PC-3 (cell line): ENCODE data around the gene ADRM1. TPM values are rescaled to one million over a fixed set of nuclear protein-coding genes. Genes with fewer than 3 reads are reported as not detected.
A peak's percentile ranks its signal among the peaks of the same experiment; 100 is the strongest.

ENCODE experiments used
- ATAC-seq: fragments of 200-7000 bp; cut with Tn5 transposase; 2 replicates; pipeline ENCODE4 v1.9.1; 2020; ENCODE audit warnings: mild to moderate bottlenecking, moderate library complexity
- BruUV-seq: library from RNA; stranded (reverse); fragments of 400-500 nt; replicated peaks from 2 replicates; lab custom pipeline; 2021; lab: Mats Ljungman, UMichigan
- CTCF ChIA-PET: fragments of 300-600 bp; sonication (Branson Sonifier 250); formaldehyde crosslinking; loops from one replicate; lab custom pipeline; 2022; ENCODE audit warnings: antibody characterized with exemption; lab: Charles Lee
- POLR2A ChIA-PET: fragments of 300-600 bp; sonication (Branson Sonifier 250); formaldehyde crosslinking; loops from one replicate; lab custom pipeline; 2022; ENCODE audit warnings: antibody characterized with exemption; ENCODE audit not compliant: unreplicated experiment; lab: Charles Lee
- DNase-seq: peaks from one replicate; pipeline ENCODE4 v3.0.0-alpha.2; 2015
- H2AFZ ChIP-seq: fragments of 300-600 bp; sonication (generic); 2 replicates; pipeline ENCODE4 v1.6.0; 2016; ENCODE audit warnings: antibody characterized with exemption, low read length
- H3F3A ChIP-seq: fragments of 300-600 bp; sonication (generic); one replicate; pipeline ENCODE4 v1.6.0; 2017; ENCODE audit warnings: antibody characterized with exemption, low read length, control low read depth, mild to moderate bottlenecking; ENCODE audit not compliant: unreplicated experiment
- H3K27ac ChIP-seq: fragments of 300-600 bp; sonication (generic); 2 replicates; pipeline ENCODE4 v1.5.1; 2016; ENCODE audit warnings: mild to moderate bottlenecking, low read length
- H3K27me3 ChIP-seq: fragments of 300-600 bp; sonication (generic); 2 replicates; pipeline ENCODE4 v1.6.1; 2016; ENCODE audit warnings: low read length, mixed read lengths
- H3K36me3 ChIP-seq: fragments of 300-600 bp; sonication (generic); 2 replicates; pipeline ENCODE4 v1.6.1; 2016; ENCODE audit warnings: low read depth, mixed run types, low read length, mixed read lengths
- H3K4me1 ChIP-seq: fragments of 300-600 bp; sonication (generic); 2 replicates; pipeline ENCODE4 v1.5.1; 2016; ENCODE audit warnings: low read length; ENCODE audit not compliant: insufficient read depth
- H3K4me2 ChIP-seq: fragments of 300-600 bp; sonication (generic); 2 replicates; pipeline ENCODE4 v1.6.0; 2016; ENCODE audit warnings: low read length
- H3K4me3 ChIP-seq: fragments of 300-600 bp; sonication (generic); 2 replicates; pipeline ENCODE4 v1.5.1; 2016; ENCODE audit warnings: mild to moderate bottlenecking, low read length, mixed read lengths
- H3K79me2 ChIP-seq: fragments of 300-600 bp; sonication (generic); 2 replicates; pipeline ENCODE4 v1.6.1; 2017; ENCODE audit warnings: low read length, mixed read lengths
- H3K9ac ChIP-seq: fragments of 300-600 bp; sonication (generic); 2 replicates; pipeline ENCODE4 v1.6.0; 2016; ENCODE audit warnings: mild to moderate bottlenecking, low read length
- H3K9me2 ChIP-seq: fragments of 300-600 bp; sonication (generic); replicated peaks from 2 replicates; pipeline ENCODE4 v1.6.1; 2016; ENCODE audit warnings: mixed run types, low read length, mixed read lengths
- H3K9me3 ChIP-seq: fragments of 300-600 bp; sonication (generic); 2 replicates; pipeline ENCODE4 v1.6.1; 2016; ENCODE audit warnings: low read length, mixed read lengths
- H4K20me1 ChIP-seq: fragments of 300-600 bp; sonication (generic); 2 replicates; pipeline ENCODE4 v1.6.1; 2016; ENCODE audit warnings: low read length, mixed read lengths
- CTCF ChIP-seq: fragments of 300-600 bp; sonication (generic); conservative IDR thresholded peaks from 2 replicates; pipeline ENCODE4 v1.5.1; 2017; ENCODE audit warnings: antibody characterized with exemption, low read depth, mild to moderate bottlenecking, low read length
- EZH2 ChIP-seq: fragments of 300-600 bp; sonication (generic); IDR thresholded peaks from one replicate; pipeline ENCODE4 v1.6.1; 2017; ENCODE audit warnings: antibody characterized with exemption, mild to moderate bottlenecking, low read length; ENCODE audit not compliant: unreplicated experiment
- EZH2phosphoT487 ChIP-seq: fragments of 300-600 bp; sonication (generic); IDR thresholded peaks from 2 replicates; pipeline ENCODE4 v1.6.1; 2018; ENCODE audit warnings: mild to moderate bottlenecking, antibody characterized with exemption, low read length, borderline replicate concordance
- intact Hi-C: fragments of 100-400 bp; cut with micrococcal nuclease; formaldehyde crosslinking; loops from 2 replicates; pipeline ENCODE4 v1.9.0; 2023
- total RNA-seq: library from RNA; depleted of rRNA; stranded (reverse); fragments of >200 nt; gene quantifications from 2 replicates; pipeline ENCODE4 v1.2.3, GENCODE V29; 2014

ADRM1 gene
- total RNA-seq, 1 experiment from 2014 or later: 374 TPM

GRCh38 chr20:62330576-62331317, 27.9 kb downstream of the ADRM1 start:
- no peak overlapping the region for H3K4me3 ChIP-seq
- 0 out of 2 replicates have a peak, but pooled peaks have one; percentile 5 for ATAC-seq
- H3K9ac ChIP-seq: no peak overlapping the region
- peaks cover 71% of the 10 kb centered on the region for H3K36me3 ChIP-seq
- DNase-seq: no peak
- H3K79me2 ChIP-seq: no peaks in the 10 kb centered on the region
- intact Hi-C loops: no loop called here
- ChIA-PET CTCF (no interaction called here), POLR2A (no interaction called here)
- no peak overlapping the region for H2AFZ ChIP-seq
- H3K27me3 ChIP-seq: no peaks in the 10 kb centered on the region
- BruUV-seq: no TSS peak
- H3K27ac ChIP-seq: no peak overlapping the region
- H3K4me1 ChIP-seq: no peaks in the 10 kb centered on the region
- no peaks in the 10 kb centered on the region for H3K9me3 ChIP-seq
- no peaks in the 10 kb centered on the region; the same call in 1 of the 2 replicates for H4K20me1 ChIP-seq
- no peaks in the 10 kb centered on the region for H3K9me2 ChIP-seq
- TF ChIP-seq CTCF (no peak), EZH2phosphoT487 (no peak), EZH2 (no peak)
- no peaks in the 10 kb centered on the region for H3F3A ChIP-seq
- no peak overlapping the region for H3K4me2 ChIP-seq

- CTCF ChIA-PET: no interaction called here
- DNase-seq (no peak), ATAC-seq (no peak)
- Histone ChIP-seq H3K4me3 (no peak overlapping the region), H3K9me3 (no peaks in the 10 kb centered on the region), H3K79me2 (no peaks in the 10 kb centered on the region), H3K27ac (no peak overlapping the region), H4K20me1 (no peaks in the 10 kb centered on the region; the same call in 1 of the 2 replicates), H3K9me2 (no peaks in the 10 kb centered on the region), H3K4me2 (no peak overlapping the region), H3K27me3 (no peaks in the 10 kb centered on the region), H3K36me3 (peaks cover 72% of the 10 kb centered on the region), H2AFZ (no peak overlapping the region), H3K4me1 (no peaks in the 10 kb centered on the region), H3F3A (no peaks in the 10 kb centered on the region), H3K9ac (no peak overlapping the region)
- TF ChIP-seq EZH2: no peak
- TF ChIP-seq CTCF: no peak
- TF ChIP-seq EZH2phosphoT487: no peak
- POLR2A ChIA-PET: no interaction called here
- BruUV-seq: no TSS peak
- intact Hi-C loops: no loop called here
Measured at GRCh38 chr20:62331347-62331746, 28.6 kb downstream of the ADRM1 start.

- ChIA-PET POLR2A (interaction anchor here (0.6 kb wide), 1 partner anchor 13 kb away, joined by 3 read pairs; no protein-coding TSS in a partner anchor), CTCF (no interaction called here)
Measured at GRCh38 chr20:62332421-62332820, 29.6 kb downstream of the ADRM1 start.

More at GRCh38 chr20:62332421-62332820, 29.6 kb downstream of the ADRM1 start:
- intact Hi-C loops: no loop called here
- TF ChIP-seq EZH2phosphoT487 (no peak), EZH2 (no peak), CTCF (no peak)
- no peaks in the 10 kb centered on the region for H3K9me2 ChIP-seq
- H3K9ac ChIP-seq: no peak overlapping the region
- no peaks in the 10 kb centered on the region for H3K79me2 ChIP-seq
- no peaks in the 10 kb centered on the region for H3K9me3 ChIP-seq
- H4K20me1 ChIP-seq: no peaks in the 10 kb centered on the region; the same call in 1 of the 2 replicates
- no peaks in the 10 kb centered on the region for H3F3A ChIP-seq
- no peak overlapping the region for H3K4me2 ChIP-seq
- ATAC-seq (no peak), DNase-seq (no peak)
- no peaks in the 10 kb centered on the region for H3K27me3 ChIP-seq
- no TSS peak for BruUV-seq
- H3K4me1 ChIP-seq: no peaks in the 10 kb centered on the region
- no peak overlapping the region for H2AFZ ChIP-seq
- H3K4me3 ChIP-seq: no peak overlapping the region
- H3K27ac ChIP-seq: no peak overlapping the region
- peaks cover 68% of the 10 kb centered on the region for H3K36me3 ChIP-seq
